H9 (cell line): ENCODE data around the gene TM9SF4. TPM values are rescaled to one million over a fixed set of nuclear protein-coding genes. Genes with fewer than 3 reads are reported as not detected.

Experiments
- DNase-seq: peaks from one replicate; pipeline ENCODE4 v3.0.0-alpha.2; 2017
- H2AFZ ChIP-seq: one replicate; pipeline ENCODE4 v1.6.1; 2013; ENCODE audit warnings: mild to moderate bottlenecking, low read length, control low read depth, moderate library complexity
- H2AK5ac ChIP-seq: 2 replicates; pipeline ENCODE4 v1.6.1; 2013; ENCODE audit warnings: low read length, control low read depth, mixed read lengths; ENCODE audit not compliant: insufficient read length
- H2BK120ac ChIP-seq: one replicate; pipeline ENCODE4 v1.6.1; 2013; ENCODE audit warnings: low read depth, mild to moderate bottlenecking, low read length, control low read depth, inconsistent platforms; ENCODE audit not compliant: poor library complexity, severe bottlenecking
- H2BK12ac ChIP-seq: 2 replicates; pipeline ENCODE4 v1.6.1; 2013; ENCODE audit warnings: low read length, control low read depth, mixed read lengths, low read depth; ENCODE audit not compliant: insufficient read length
- H2BK15ac ChIP-seq: 2 replicates; pipeline ENCODE4 v1.6.1; 2013; ENCODE audit warnings: low read depth, low read length, control low read depth
- H2BK20ac ChIP-seq: one replicate; pipeline ENCODE4 v1.6.1; 2013; ENCODE audit warnings: low read depth, mild to moderate bottlenecking, low read length, control low read depth, inconsistent platforms; ENCODE audit not compliant: poor library complexity, severe bottlenecking
- H2BK5ac ChIP-seq: 2 replicates; pipeline ENCODE4 v1.6.1; 2013; ENCODE audit warnings: low read length, control low read depth, mixed read lengths; ENCODE audit not compliant: insufficient read length
- H3K14ac ChIP-seq: 2 replicates; pipeline ENCODE4 v1.6.1; 2013; ENCODE audit warnings: low read length, control low read depth; ENCODE audit not compliant: insufficient read depth
- H3K18ac ChIP-seq: 2 replicates; pipeline ENCODE4 v1.6.1; 2013; ENCODE audit warnings: low read depth, mild to moderate bottlenecking, mixed read lengths, low read length, control low read depth; ENCODE audit not compliant: insufficient read length
- H3K23ac ChIP-seq: 2 replicates; pipeline ENCODE4 v1.6.1; 2013; ENCODE audit warnings: low read length, control low read depth, mixed read lengths, low read depth; ENCODE audit not compliant: insufficient read length
- H3K23me2 ChIP-seq: 2 replicates; pipeline ENCODE4 v1.6.1; 2013; ENCODE audit warnings: low read depth, mild to moderate bottlenecking, mixed read lengths, low read length, control low read depth; ENCODE audit not compliant: insufficient read length, poor library complexity, severe bottlenecking
- H3K27ac ChIP-seq: 2 replicates; pipeline ENCODE4 v1.5.1; 2013; ENCODE audit warnings: low read length, control low read depth, mixed read lengths, low read depth; ENCODE audit not compliant: insufficient read length
- H3K27me3 ChIP-seq: 2 replicates; pipeline ENCODE4 v1.6.1; 2013; ENCODE audit warnings: low read length, control low read depth, inconsistent platforms; ENCODE audit not compliant: insufficient read depth
- H3K4ac ChIP-seq: 2 replicates; pipeline ENCODE4 v1.6.1; 2013; ENCODE audit warnings: low read depth, mild to moderate bottlenecking, control low read depth, inconsistent platforms, low read length, moderate library complexity
- H3K4me1 ChIP-seq: 2 replicates; pipeline ENCODE4 v1.6.1; 2013; ENCODE audit warnings: low read length, control low read depth, inconsistent platforms; ENCODE audit not compliant: insufficient read depth
- H3K4me2 ChIP-seq: 2 replicates; pipeline ENCODE4 v1.6.1; 2013; ENCODE audit warnings: low read length, control low read depth, mixed read lengths; ENCODE audit not compliant: insufficient read length, insufficient read depth
- H3K56ac ChIP-seq: 2 replicates; pipeline ENCODE4 v1.6.1; 2013; ENCODE audit warnings: low read depth, mild to moderate bottlenecking, mixed read lengths, low read length, control low read depth; ENCODE audit not compliant: insufficient read length
- H3K79me1 ChIP-seq: 2 replicates; pipeline ENCODE4 v1.6.1; 2013; ENCODE audit warnings: low read depth, mild to moderate bottlenecking, moderate library complexity, low read length, control low read depth, inconsistent platforms; ENCODE audit not compliant: insufficient read depth, poor library complexity, severe bottlenecking
- H3K79me2 ChIP-seq: 2 replicates; pipeline ENCODE4 v1.6.1; 2013; ENCODE audit warnings: low read length, control low read depth, inconsistent platforms; ENCODE audit not compliant: insufficient read depth
- H3K9ac ChIP-seq: 2 replicates; pipeline ENCODE4 v1.6.1; 2013; ENCODE audit warnings: low read length, control low read depth, mixed read lengths; ENCODE audit not compliant: insufficient read length; ENCODE audit errors: extremely low read depth
- H3K9me3 ChIP-seq: one replicate; pipeline ENCODE4 v1.6.1; 2013; ENCODE audit warnings: low read depth, low read length, inconsistent platforms; ENCODE audit not compliant: control insufficient read depth
- H3T11ph ChIP-seq: one replicate; pipeline ENCODE4 v1.6.1; 2013; ENCODE audit warnings: mild to moderate bottlenecking, low read length, control low read depth, inconsistent platforms
- H4K20me1 ChIP-seq: one replicate; pipeline ENCODE4 v1.6.1; 2013; ENCODE audit not compliant: control insufficient read depth, insufficient read length, insufficient read depth
- H4K5ac ChIP-seq: 2 replicates; pipeline ENCODE4 v1.6.1; 2013; ENCODE audit warnings: low read depth, mild to moderate bottlenecking, mixed read lengths, low read length, control low read depth; ENCODE audit not compliant: insufficient read length
- H4K8ac ChIP-seq: replicated peaks from 2 replicates; pipeline ENCODE4 v1.6.1; 2013; ENCODE audit warnings: low read length, control low read depth, mixed read lengths, low read depth; ENCODE audit not compliant: insufficient read length
- H4K91ac ChIP-seq: 2 replicates; pipeline ENCODE4 v1.6.1; 2013; ENCODE audit warnings: low read depth, mild to moderate bottlenecking, moderate library complexity, mixed read lengths, low read length, control low read depth; ENCODE audit not compliant: insufficient read length
- H3K27ac Mint-ChIP-seq, 3 experiments: 2 replicates in 2 of 3; 3 replicates in 1 of 3; pipeline ENCODE4 v1.8.0; 2020 to 2021; ENCODE audit warnings: mixed read lengths in 3 of 3, mild to moderate bottlenecking in 1 of 3, moderate library complexity in 1 of 3
- H3K27me3 Mint-ChIP-seq: 2 replicates; pipeline ENCODE4 v1.8.0; 2021; ENCODE audit warnings: low read depth, mild to moderate bottlenecking, moderate library complexity, mixed read lengths
- H3K36me3 Mint-ChIP-seq, 3 experiments: 2 replicates in 2 of 3; 3 replicates in 1 of 3; pipeline ENCODE4 v1.8.0; 2020 to 2021; ENCODE audit warnings: low read depth in 3 of 3, mixed read lengths in 3 of 3; ENCODE audit not compliant: insufficient read depth in 1 of 3
- H3K4me1 Mint-ChIP-seq, 2 experiments: 2 replicates each; pipeline ENCODE4 v1.8.0; 2020; ENCODE audit warnings: mixed read lengths in 2 of 2
- H3K4me3 Mint-ChIP-seq, 2 experiments: 2 replicates in 1 of 2; 3 replicates in 1 of 2; pipeline ENCODE4 v1.8.0; 2020 to 2021; ENCODE audit warnings: mild to moderate bottlenecking in 2 of 2, mixed read lengths in 2 of 2, moderate library complexity in 1 of 2
- H3K9me3 Mint-ChIP-seq, 2 experiments: 2 replicates in 1 of 2; 3 replicates in 1 of 2; pipeline ENCODE4 v1.8.0; 2020; ENCODE audit warnings: mild to moderate bottlenecking in 2 of 2, mixed read lengths in 2 of 2, moderate library complexity in 1 of 2
- CTCF ChIP-seq: fragments of 200-600 bp; sonication (generic); conservative IDR thresholded peaks from 3 replicates; pipeline ENCODE4 v1.8.0; 2021; ENCODE audit warnings: antibody characterized with exemption, mild to moderate bottlenecking
- WGBS: extraction: QIAGEN DNeasy Blood & Tissue Kit; methylation state at CpG from one replicate; pipeline ENCODE4 v1.1.7; 2013; ENCODE audit warnings: missing lambda C conversion rate, low lambda C conversion rate, mixed read lengths; ENCODE audit not compliant: insufficient read length; ENCODE audit errors: extremely low coverage; 5-methylcytosine and 5-hydroxymethylcytosine counted together
- total RNA-seq: library from RNA; stranded (reverse); gene quantifications from 2 replicates; pipeline ENCODE4 v1.2.1, GENCODE V29; 2021

The TM9SF4 gene
- total RNA-seq, 1 experiment from 2014 or later, result 62.3 TPM

GRCh38 chr20:32201977-32202363 lies 92.5 kb downstream of the TM9SF4 start:
- H2BK5ac ChIP-seq, result no peak overlapping the region
- no peaks in the 10 kb centered on the region for H3K4me1 ChIP-seq
- H4K20me1 ChIP-seq, result no peaks in the 10 kb centered on the region
- TF ChIP-seq CTCF, result no peak
- H3K79me1 ChIP-seq, result peaks cover 9% of the 10 kb centered on the region
- no peaks in the 10 kb centered on the region for H3K27me3 Mint-ChIP-seq
- no peak overlapping the region for H4K5ac ChIP-seq
- no peak overlapping the region for H2BK15ac ChIP-seq
- no peak overlapping the region for H3K18ac ChIP-seq
- H3K14ac ChIP-seq, result no peak overlapping the region
- no peak overlapping the region for H2BK120ac ChIP-seq
- H3K4me3 Mint-ChIP-seq, result no peak overlapping the region
- H3K9me3 ChIP-seq, result no peaks in the 10 kb centered on the region
- no peak overlapping the region for H2AFZ ChIP-seq
- peaks cover 43 to 44% of the 10 kb centered on the region in 2 experiments for H3K4me1 Mint-ChIP-seq
- no peaks in the 10 kb centered on the region for H3K27me3 ChIP-seq
- H2AK5ac ChIP-seq, result no peak overlapping the region
- H3K23me2 ChIP-seq, result peaks cover 8% of the 10 kb centered on the region
- peaks cover 20% of the 10 kb centered on the region; the same call in 1 of the 2 replicates for H3K79me2 ChIP-seq
- no peak for DNase-seq
- H3K23ac ChIP-seq, result no peak overlapping the region
- H3K4me2 ChIP-seq, result no peak overlapping the region
- no peak overlapping the region for H3K56ac ChIP-seq
- peaks cover 26 to 66% (median 49%) of the 10 kb centered on the region in 3 experiments for H3K36me3 Mint-ChIP-seq
- H3K9ac ChIP-seq, result no peak overlapping the region
- H4K91ac ChIP-seq, result no peak overlapping the region
- H4K8ac ChIP-seq, result no peak overlapping the region
- H3K4ac ChIP-seq, result no peak overlapping the region
- no peaks in the 10 kb centered on the region; a peak in 1 of 5 replicates for H3K9me3 Mint-ChIP-seq
- no peak overlapping the region for H2BK20ac ChIP-seq
- peak overlapping the region in 1 of 3 experiments; percentile 54; a peak in 1 of 7 replicates for H3K27ac Mint-ChIP-seq
- no peak overlapping the region for H2BK12ac ChIP-seq
- no peak overlapping the region for H3T11ph ChIP-seq
- no CpG with 5 or more reads among the region's 8 CpGs for WGBS
- H3K27ac ChIP-seq, result no peak overlapping the region
